ENCODE data around the gene RPTOR. TPM values are rescaled to one million over a fixed set of nuclear protein-coding genes. Genes with fewer than 3 reads are reported as not detected.

The RPTOR gene
- polyA plus RNA-seq, 2 donors, result 7.1 to 10.5 TPM

DNA sequence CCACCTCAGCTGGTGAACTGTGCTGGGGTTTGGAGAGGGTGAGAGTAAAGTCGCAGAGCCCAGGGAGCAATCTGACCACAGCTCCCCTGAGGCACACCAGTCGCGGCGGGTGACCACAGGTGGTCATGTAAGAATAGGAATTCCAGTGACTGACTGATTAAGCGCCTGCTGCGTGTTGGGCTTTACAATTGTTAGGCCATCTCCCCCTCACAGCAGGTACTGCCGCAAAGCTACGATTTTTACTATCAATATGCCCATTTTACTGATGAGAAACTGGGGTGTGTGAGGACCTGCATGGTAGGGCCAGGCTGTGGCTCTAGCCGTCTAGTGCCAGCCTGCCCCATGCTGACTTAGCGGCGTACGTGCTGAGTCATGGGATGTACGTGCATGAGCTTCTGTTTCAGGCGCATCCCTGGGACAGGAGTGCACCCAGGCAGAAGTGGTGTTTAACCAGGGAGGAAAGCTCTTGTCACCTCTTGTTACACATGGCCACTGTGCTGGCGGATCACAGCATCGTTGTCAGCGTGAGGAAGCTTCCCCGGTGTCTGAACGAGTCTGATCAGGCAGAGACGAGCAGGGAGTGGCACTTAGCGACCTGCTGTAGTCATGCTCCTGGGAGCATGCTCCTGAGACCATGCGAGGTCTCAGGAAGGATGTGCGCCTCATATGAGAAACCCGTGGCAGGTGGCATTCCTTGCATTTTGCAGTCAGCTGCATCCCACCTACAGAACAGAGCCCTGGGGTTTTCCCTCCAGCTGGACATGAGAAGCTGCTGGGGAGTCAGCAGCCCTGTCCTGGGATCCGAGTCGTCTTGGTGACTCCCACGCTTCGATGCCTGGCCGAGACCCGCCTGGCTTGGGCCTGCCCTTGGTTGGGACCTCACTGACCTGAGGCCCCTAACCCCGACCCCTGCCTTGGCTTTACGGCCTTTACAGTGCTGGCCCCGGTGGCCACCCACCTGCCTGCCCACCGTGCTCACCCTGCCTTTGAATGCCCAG is 283.3 kb downstream of the RPTOR start:
- peaks cover 0 to 13% of the 10 kb centered on the region in 2 donors for H3K36me3 ChIP-seq (ENCODE audit: control insufficient read depth in 2 of 2, insufficient read depth in 2 of 2, low read length in 1 of 2)
- WGBS, 2 donors, result 77 to 82% methylated on average over 34 of the region's 34 CpGs
- H3K4me3 ChIP-seq (ENCODE audit: low read depth in 1 of 2, low read length in 2 of 2), result no peak overlapping the region
- no peak overlapping the region for H3K27ac ChIP-seq (ENCODE audit: low read depth in 2 of 2, low read length in 1 of 2)
- no peaks in the 10 kb centered on the region for H3K27me3 ChIP-seq (ENCODE audit: control insufficient read depth in 1 of 2, insufficient read depth in 2 of 2, low read length in 2 of 2)
- H3K9me3 ChIP-seq (ENCODE audit: control insufficient read depth in 2 of 2, insufficient read depth in 1 of 2, low read depth in 1 of 2, low read length in 1 of 2), result no peaks in the 10 kb centered on the region
- peaks cover 5 to 21% of the 10 kb centered on the region in 2 donors for H3K4me1 ChIP-seq (ENCODE audit: control insufficient read depth in 2 of 2, insufficient read depth in 2 of 2, low read length in 1 of 2)

DNA sequence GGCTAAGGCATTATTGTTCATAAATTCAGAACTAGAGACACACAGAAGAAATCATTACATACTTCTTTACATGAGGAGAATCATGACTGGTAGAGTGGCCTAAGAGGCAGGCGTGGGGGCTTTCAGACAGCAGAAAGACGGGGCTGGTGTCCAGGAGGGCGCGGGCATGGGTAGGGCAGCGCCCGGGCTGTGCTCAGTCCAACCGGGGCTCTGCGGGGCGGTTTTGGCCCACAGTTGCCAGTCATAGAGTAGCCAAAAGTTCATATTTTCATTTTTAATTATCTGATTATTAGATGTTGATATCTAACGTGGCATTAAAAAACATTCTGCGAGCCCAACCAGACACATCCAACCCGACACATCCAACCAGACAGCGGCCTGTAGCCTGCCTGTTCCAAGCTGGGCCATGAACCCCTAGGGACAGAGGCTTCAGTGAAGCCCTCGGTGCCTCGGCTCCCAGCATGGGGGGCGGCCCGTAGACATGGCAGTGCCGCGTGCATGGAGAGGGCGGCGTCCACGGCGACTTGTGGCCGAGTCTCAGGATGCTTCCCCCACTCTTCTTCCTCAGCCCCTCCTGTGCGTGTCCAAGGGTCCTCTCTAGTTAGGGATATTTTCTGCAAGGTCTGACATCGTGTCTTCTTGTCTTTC is 284.7 kb downstream of the RPTOR start:
- H3K36me3 ChIP-seq (ENCODE audit: control insufficient read depth in 2 of 2, insufficient read depth in 2 of 2, low read length in 1 of 2), result peaks cover 0 to 9% of the 10 kb centered on the region in 2 donors
- peaks cover 5 to 21% of the 10 kb centered on the region in 2 donors for H3K4me1 ChIP-seq (ENCODE audit: control insufficient read depth in 2 of 2, insufficient read depth in 2 of 2, low read length in 1 of 2)
- 93 to 94% methylated on average over 26 of the region's 26 CpGs for WGBS, 2 donors
- H3K4me3 ChIP-seq (ENCODE audit: low read depth in 1 of 2, low read length in 2 of 2), result no peak overlapping the region
- H3K27ac ChIP-seq (ENCODE audit: low read depth in 2 of 2, low read length in 1 of 2), result no peak overlapping the region
- H3K27me3 ChIP-seq (ENCODE audit: control insufficient read depth in 1 of 2, insufficient read depth in 2 of 2, low read length in 2 of 2), result no peaks in the 10 kb centered on the region
- H3K9me3 ChIP-seq (ENCODE audit: control insufficient read depth in 2 of 2, insufficient read depth in 1 of 2, low read depth in 1 of 2, low read length in 1 of 2), result no peaks in the 10 kb centered on the region

- H3K36me3 ChIP-seq (ENCODE audit: control insufficient read depth in 2 of 2, insufficient read depth in 2 of 2, low read length in 1 of 2), result peaks cover 0 to 5% of the 10 kb centered on the region in 2 donors
- H3K4me1 ChIP-seq (ENCODE audit: control insufficient read depth in 2 of 2, insufficient read depth in 2 of 2, low read length in 1 of 2), result peaks cover 5 to 21% of the 10 kb centered on the region in 2 donors
- no peak overlapping the region for H3K4me3 ChIP-seq (ENCODE audit: low read depth in 1 of 2, low read length in 2 of 2)
- 96 to 97% methylated on average over 27 of the region's 27 CpGs for WGBS, 2 donors
- no peak overlapping the region for H3K27ac ChIP-seq (ENCODE audit: low read depth in 2 of 2, low read length in 1 of 2)
- H3K9me3 ChIP-seq (ENCODE audit: control insufficient read depth in 2 of 2, insufficient read depth in 1 of 2, low read depth in 1 of 2, low read length in 1 of 2), result no peaks in the 10 kb centered on the region
- no peaks in the 10 kb centered on the region for H3K27me3 ChIP-seq (ENCODE audit: control insufficient read depth in 1 of 2, insufficient read depth in 2 of 2, low read length in 2 of 2)
Measured at GRCh38 chr17:80830020-80830780, 285.6 kb downstream of the RPTOR start.

DNA sequence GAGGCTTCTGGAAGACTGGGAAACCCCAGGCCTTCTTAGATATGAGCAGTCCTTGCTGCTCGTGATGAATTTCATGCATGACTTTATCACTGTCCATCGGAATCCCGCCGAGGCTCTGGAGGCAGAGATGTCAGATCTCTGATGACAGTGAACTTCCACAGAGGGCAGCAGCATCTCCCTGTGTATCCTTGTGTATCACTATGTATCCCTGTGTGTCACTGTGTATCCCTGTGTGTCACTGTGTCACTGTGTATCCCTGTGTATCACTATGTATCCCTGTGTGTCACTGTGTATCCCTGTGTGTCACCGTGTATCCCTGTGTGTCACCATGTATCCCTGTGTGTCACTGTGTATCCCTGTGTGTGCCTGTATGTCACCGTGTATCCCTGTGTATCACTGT is 286.9 kb downstream of the RPTOR start:
- no peak overlapping the region for H3K27ac ChIP-seq (ENCODE audit: low read depth in 2 of 2, low read length in 1 of 2)
- H3K9me3 ChIP-seq (ENCODE audit: control insufficient read depth in 2 of 2, insufficient read depth in 1 of 2, low read depth in 1 of 2, low read length in 1 of 2), result no peaks in the 10 kb centered on the region
- H3K4me3 ChIP-seq (ENCODE audit: low read depth in 1 of 2, low read length in 2 of 2), result no peak overlapping the region
- WGBS, 2 donors, result 97% methylated on average over 6 of the region's 6 CpGs
- H3K4me1 ChIP-seq (ENCODE audit: control insufficient read depth in 2 of 2, insufficient read depth in 2 of 2, low read length in 1 of 2), result peaks cover 5 to 20% of the 10 kb centered on the region in 2 donors
- no peaks in the 10 kb centered on the region for H3K27me3 ChIP-seq (ENCODE audit: control insufficient read depth in 1 of 2, insufficient read depth in 2 of 2, low read length in 2 of 2)
- peaks cover 0 to 8% of the 10 kb centered on the region in 2 donors for H3K36me3 ChIP-seq (ENCODE audit: control insufficient read depth in 2 of 2, insufficient read depth in 2 of 2, low read length in 1 of 2)

DNA sequence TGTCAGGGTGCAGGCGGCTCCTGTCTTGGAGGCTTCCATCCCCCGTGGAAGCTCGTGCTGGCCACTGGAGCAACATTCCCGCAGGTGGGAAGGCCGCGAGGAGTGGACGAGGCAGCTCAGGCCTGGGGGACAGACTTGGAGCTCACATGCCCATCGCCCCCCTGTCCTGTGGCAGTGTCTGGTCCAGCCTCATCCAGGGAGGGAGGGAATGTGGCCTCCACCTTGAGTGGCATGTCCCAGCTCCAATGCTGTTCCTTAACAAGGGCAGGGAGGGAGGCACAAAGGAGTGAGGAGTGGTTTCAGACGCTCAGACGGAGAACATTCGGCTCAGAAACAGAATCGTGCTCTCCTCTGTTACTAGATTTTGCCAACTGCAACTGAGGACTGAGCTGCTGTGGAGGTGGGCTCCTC is 287.6 kb downstream of the RPTOR start:
- peak overlapping the region in 1 of 2 donors; percentile 42 for H3K4me3 ChIP-seq (ENCODE audit: low read depth in 1 of 2, low read length in 2 of 2)
- 63 to 67% methylated on average over 12 of the region's 12 CpGs for WGBS, 2 donors

GRCh38 chr17:80832888-80833583 is 288.4 kb downstream of the RPTOR start:
- Histone ChIP-seq H3K27ac (ENCODE audit: low read depth in 2 of 2, low read length in 1 of 2) (peak overlapping the region; percentile 72 to 90), H3K9me3 (ENCODE audit: control insufficient read depth in 2 of 2, insufficient read depth in 1 of 2, low read depth in 1 of 2, low read length in 1 of 2) (no peaks in the 10 kb centered on the region), H3K36me3 (ENCODE audit: control insufficient read depth in 2 of 2, insufficient read depth in 2 of 2, low read length in 1 of 2) (peaks cover 0 to 6% of the 10 kb centered on the region in 2 donors), H3K27me3 (ENCODE audit: control insufficient read depth in 1 of 2, insufficient read depth in 2 of 2, low read length in 2 of 2) (no peaks in the 10 kb centered on the region), H3K4me1 (ENCODE audit: control insufficient read depth in 2 of 2, insufficient read depth in 2 of 2, low read length in 1 of 2) (peaks cover 2 to 8% of the 10 kb centered on the region in 2 donors), H3K4me3 (ENCODE audit: low read depth in 1 of 2, low read length in 2 of 2) (peak overlapping the region; percentile 42 to 48)
- 3 to 13% methylated on average over 25 of the region's 25 CpGs for WGBS, 2 donors

More for the DNA sequence above, 287.6 kb downstream of the RPTOR start:
- peak overlapping the region; percentile 72 to 74 for H3K27ac ChIP-seq (ENCODE audit: low read depth in 2 of 2, low read length in 1 of 2)
- H3K4me1 ChIP-seq (ENCODE audit: control insufficient read depth in 2 of 2, insufficient read depth in 2 of 2, low read length in 1 of 2), result peaks cover 4 to 15% of the 10 kb centered on the region in 2 donors
- peaks cover 0 to 5% of the 10 kb centered on the region in 2 donors for H3K36me3 ChIP-seq (ENCODE audit: control insufficient read depth in 2 of 2, insufficient read depth in 2 of 2, low read length in 1 of 2)
- no peaks in the 10 kb centered on the region for H3K27me3 ChIP-seq (ENCODE audit: control insufficient read depth in 1 of 2, insufficient read depth in 2 of 2, low read length in 2 of 2)
- H3K9me3 ChIP-seq (ENCODE audit: control insufficient read depth in 2 of 2, insufficient read depth in 1 of 2, low read depth in 1 of 2, low read length in 1 of 2), result no peaks in the 10 kb centered on the region

DNA sequence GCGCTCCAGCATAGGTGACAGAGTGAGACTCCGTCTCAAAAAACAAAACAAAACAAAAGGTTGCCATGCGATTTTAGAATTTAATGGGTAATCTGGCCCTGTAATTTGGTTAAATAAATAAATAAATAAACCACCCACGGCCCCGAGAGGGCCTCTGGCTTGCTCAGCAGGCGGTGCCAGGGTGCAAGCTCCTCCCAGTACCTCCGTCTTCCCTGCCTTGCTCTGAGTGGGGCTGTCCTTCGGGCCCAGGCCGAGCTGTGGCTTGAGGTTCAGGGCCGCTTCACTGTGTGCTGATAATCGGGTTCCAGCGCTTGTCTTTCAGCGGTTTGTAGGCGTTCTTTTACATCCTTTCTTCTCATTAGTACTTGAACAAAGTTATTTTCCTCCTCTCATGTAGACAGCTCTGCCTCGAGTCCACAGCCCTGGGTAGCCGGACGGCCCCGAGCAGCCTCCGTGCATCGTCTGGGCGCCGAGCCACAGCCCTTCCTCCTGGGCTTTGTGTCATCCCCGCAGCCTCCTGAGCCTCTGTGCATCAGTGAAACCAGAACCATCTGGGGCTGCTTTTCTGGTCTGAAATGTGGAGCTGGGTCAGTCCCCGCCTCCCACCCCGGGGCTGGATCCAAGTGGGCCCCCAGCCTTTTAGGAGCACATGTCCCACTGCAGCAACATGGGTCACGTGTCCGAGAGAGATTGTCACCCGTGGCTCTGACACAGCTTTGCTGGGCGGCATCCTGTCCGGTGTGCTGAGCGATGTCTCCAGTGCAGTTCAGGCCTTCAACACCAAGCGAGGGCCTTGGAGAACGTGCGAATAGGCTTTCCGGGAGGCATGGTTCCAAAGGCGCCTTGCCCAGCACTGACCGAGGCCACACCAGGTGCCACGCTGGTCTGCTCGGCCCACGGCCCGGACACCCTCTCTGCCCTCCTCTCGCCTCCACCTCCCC is 289.6 kb downstream of the RPTOR start:
- no peaks in the 10 kb centered on the region for H3K9me3 ChIP-seq (ENCODE audit: control insufficient read depth in 2 of 2, insufficient read depth in 1 of 2, low read depth in 1 of 2, low read length in 1 of 2)
- peaks cover 2 to 8% of the 10 kb centered on the region in 2 donors for H3K4me1 ChIP-seq (ENCODE audit: control insufficient read depth in 2 of 2, insufficient read depth in 2 of 2, low read length in 1 of 2)
- H3K27ac ChIP-seq (ENCODE audit: low read depth in 2 of 2, low read length in 1 of 2), result peak overlapping the region in 1 of 2 donors; percentile 11
- H3K36me3 ChIP-seq (ENCODE audit: control insufficient read depth in 2 of 2, insufficient read depth in 2 of 2, low read length in 1 of 2), result peaks cover 0 to 6% of the 10 kb centered on the region in 2 donors
- no peaks in the 10 kb centered on the region for H3K27me3 ChIP-seq (ENCODE audit: control insufficient read depth in 1 of 2, insufficient read depth in 2 of 2, low read length in 2 of 2)
- H3K4me3 ChIP-seq (ENCODE audit: low read depth in 1 of 2, low read length in 2 of 2), result no peak overlapping the region
- WGBS, 2 donors, result 84 to 90% methylated on average over 42 of the region's 42 CpGs

GRCh38 chr17:80834893-80835275 is 290.2 kb downstream of the RPTOR start:
- Histone ChIP-seq H3K36me3 (ENCODE audit: control insufficient read depth in 2 of 2, insufficient read depth in 2 of 2, low read length in 1 of 2) (peaks cover 0 to 6% of the 10 kb centered on the region in 2 donors), H3K9me3 (ENCODE audit: control insufficient read depth in 2 of 2, insufficient read depth in 1 of 2, low read depth in 1 of 2, low read length in 1 of 2) (no peaks in the 10 kb centered on the region), H3K27me3 (ENCODE audit: control insufficient read depth in 1 of 2, insufficient read depth in 2 of 2, low read length in 2 of 2) (no peaks in the 10 kb centered on the region), H3K4me3 (ENCODE audit: low read depth in 1 of 2, low read length in 2 of 2) (no peak overlapping the region), H3K27ac (ENCODE audit: low read depth in 2 of 2, low read length in 1 of 2) (no peak overlapping the region), H3K4me1 (ENCODE audit: control insufficient read depth in 2 of 2, insufficient read depth in 2 of 2, low read length in 1 of 2) (peaks cover 2 to 8% of the 10 kb centered on the region in 2 donors)
- WGBS, 2 donors, result 79 to 85% methylated on average over 2 of the region's 2 CpGs
